NCI-H128 (cell line): ENCODE data around the gene ICA1.

Source experiments
- DNase-seq: peaks from one replicate; lab custom pipeline; 2025; ENCODE audit not compliant: unreplicated experiment; lab: John Stamatoyannopoulos, UW

Gene ICA1

GRCh38 chr7:8165150-8165549 lies 96.8 kb downstream of the ICA1 start:
- no peak for DNase-seq

- no peak for DNase-seq
Observed at GRCh38 chr7:8162181-8162580, 99.8 kb downstream of the ICA1 start.

- DNase-seq = no peak
Observed at GRCh38 chr7:8161364-8161828, 100.6 kb downstream of the ICA1 start.

- no peak for DNase-seq
Observed at GRCh38 chr7:8160779-8161345, 101.1 kb downstream of the ICA1 start.

- no peak for DNase-seq
Observed at GRCh38 chr7:8160250-8160649, 101.7 kb downstream of the ICA1 start.

GRCh38 chr7:8159595-8159994 lies 102.4 kb downstream of the ICA1 start:
- no peak for DNase-seq

GRCh38 chr7:8157296-8157695 lies 104.7 kb downstream of the ICA1 start:
- DNase-seq = no peak

- no peak for DNase-seq
Observed at GRCh38 chr7:8155836-8156235, 106.1 kb downstream of the ICA1 start.

GRCh38 chr7:8154272-8154671 lies 107.7 kb downstream of the ICA1 start:
- DNase-seq = no peak

- no peak for DNase-seq
Observed at GRCh38 chr7:8152489-8153192, 109.3 kb downstream of the ICA1 start.

GRCh38 chr7:8151161-8151725 lies 110.7 kb downstream of the ICA1 start:
- DNase-seq = no peak

- DNase-seq = no peak
Observed at GRCh38 chr7:8149222-8149621, 112.7 kb downstream of the ICA1 start.

- DNase-seq = peak; percentile 46
Observed at GRCh38 chr7:8147760-8148463, 114.1 kb downstream of the ICA1 start.

- DNase-seq = peak; percentile 79
Observed at GRCh38 chr7:8146788-8147413, 115.1 kb downstream of the ICA1 start.

- no peak for DNase-seq
Observed at GRCh38 chr7:8146106-8146787, 115.7 kb downstream of the ICA1 start.

- no peak for DNase-seq
Observed at GRCh38 chr7:8144856-8145255, 117.1 kb downstream of the ICA1 start.

GRCh38 chr7:8143151-8143874 lies 118.7 kb downstream of the ICA1 start:
- no peak for DNase-seq

GRCh38 chr7:8142477-8142876 lies 119.5 kb downstream of the ICA1 start:
- no peak for DNase-seq

- no peak for DNase-seq
Observed at GRCh38 chr7:8141070-8141469, 120.9 kb downstream of the ICA1 start.

GRCh38 chr7:8136051-8136730 lies 125.8 kb downstream of the ICA1 start:
- no peak for DNase-seq
